Measurements from ENCODE around the gene TPCN2.
A peak's percentile ranks its signal among the peaks of the same experiment; 100 is the strongest.

Gene TPCN2

DNA sequence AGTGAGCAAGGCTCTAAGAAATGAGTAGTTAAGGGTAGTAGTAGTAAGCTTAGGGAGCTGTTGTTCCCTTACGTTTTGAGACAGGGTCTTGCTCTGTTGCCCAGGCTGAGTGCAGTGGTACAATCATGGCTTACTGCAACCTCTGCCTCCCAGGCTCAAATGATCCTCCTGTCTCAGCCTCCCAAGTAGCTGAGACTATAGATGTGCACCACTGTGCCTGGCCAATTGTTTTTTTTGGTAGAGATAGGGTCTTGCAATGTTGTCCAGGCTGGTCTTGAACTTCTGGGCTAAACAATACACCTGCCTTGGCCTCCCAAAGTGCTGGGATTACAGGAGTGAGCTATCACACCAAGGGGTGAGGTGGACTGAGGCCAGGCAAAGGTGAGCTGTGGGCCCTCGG, 117.0 kb downstream of the TPCN2 start:
- peak overlapping the region; percentile 55; the same call in 1 of the 2 replicates for H3K4me2 ChIP-seq
- no peaks in the 10 kb centered on the region for H3K79me2 ChIP-seq (ENCODE audit: insufficient read depth, low read depth)
- no peak overlapping the region for H3K4me3 ChIP-seq (IDR thresholded peaks at IDR 0.05; ENCODE audit: insufficient read depth, low read depth, low read length)
- H3K36me3 ChIP-seq (ENCODE audit: insufficient read depth) = no peaks in the 10 kb centered on the region
- H2AFZ ChIP-seq (ENCODE audit: low read depth) = no peak overlapping the region; the same call in 1 of the 2 replicates
- TF ChIP-seq, protein P1, sequence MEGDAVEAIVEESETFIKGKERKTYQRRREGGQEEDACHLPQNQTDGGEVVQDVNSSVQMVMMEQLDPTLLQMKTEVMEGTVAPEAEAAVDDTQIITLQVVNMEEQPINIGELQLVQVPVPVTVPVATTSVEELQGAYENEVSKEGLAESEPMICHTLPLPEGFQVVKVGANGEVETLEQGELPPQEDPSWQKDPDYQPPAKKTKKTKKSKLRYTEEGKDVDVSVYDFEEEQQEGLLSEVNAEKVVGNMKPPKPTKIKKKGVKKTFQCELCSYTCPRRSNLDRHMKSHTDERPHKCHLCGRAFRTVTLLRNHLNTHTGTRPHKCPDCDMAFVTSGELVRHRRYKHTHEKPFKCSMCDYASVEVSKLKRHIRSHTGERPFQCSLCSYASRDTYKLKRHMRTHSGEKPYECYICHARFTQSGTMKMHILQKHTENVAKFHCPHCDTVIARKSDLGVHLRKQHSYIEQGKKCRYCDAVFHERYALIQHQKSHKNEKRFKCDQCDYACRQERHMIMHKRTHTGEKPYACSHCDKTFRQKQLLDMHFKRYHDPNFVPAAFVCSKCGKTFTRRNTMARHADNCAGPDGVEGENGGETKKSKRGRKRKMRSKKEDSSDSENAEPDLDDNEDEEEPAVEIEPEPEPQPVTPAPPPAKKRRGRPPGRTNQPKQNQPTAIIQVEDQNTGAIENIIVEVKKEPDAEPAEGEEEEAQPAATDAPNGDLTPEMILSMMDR (conservative IDR thresholded peaks at IDR 0.05; ENCODE audit: low read depth, low read length) = no peak
- H3K9ac ChIP-seq = peak overlapping the region; percentile 38; the same call in 1 of the 2 replicates
- H3K4me1 ChIP-seq (ENCODE audit: low read depth, poor library complexity, severe bottlenecking) = peaks cover 20% of the 10 kb centered on the region
- no peaks in the 10 kb centered on the region; the same call in 1 of the 2 replicates for H3K27me3 ChIP-seq (ENCODE audit: insufficient read depth, low read depth)
- H4K20me1 ChIP-seq (ENCODE audit: insufficient read depth) = no peaks in the 10 kb centered on the region
- no peak overlapping the region for H3K27ac ChIP-seq

DNA sequence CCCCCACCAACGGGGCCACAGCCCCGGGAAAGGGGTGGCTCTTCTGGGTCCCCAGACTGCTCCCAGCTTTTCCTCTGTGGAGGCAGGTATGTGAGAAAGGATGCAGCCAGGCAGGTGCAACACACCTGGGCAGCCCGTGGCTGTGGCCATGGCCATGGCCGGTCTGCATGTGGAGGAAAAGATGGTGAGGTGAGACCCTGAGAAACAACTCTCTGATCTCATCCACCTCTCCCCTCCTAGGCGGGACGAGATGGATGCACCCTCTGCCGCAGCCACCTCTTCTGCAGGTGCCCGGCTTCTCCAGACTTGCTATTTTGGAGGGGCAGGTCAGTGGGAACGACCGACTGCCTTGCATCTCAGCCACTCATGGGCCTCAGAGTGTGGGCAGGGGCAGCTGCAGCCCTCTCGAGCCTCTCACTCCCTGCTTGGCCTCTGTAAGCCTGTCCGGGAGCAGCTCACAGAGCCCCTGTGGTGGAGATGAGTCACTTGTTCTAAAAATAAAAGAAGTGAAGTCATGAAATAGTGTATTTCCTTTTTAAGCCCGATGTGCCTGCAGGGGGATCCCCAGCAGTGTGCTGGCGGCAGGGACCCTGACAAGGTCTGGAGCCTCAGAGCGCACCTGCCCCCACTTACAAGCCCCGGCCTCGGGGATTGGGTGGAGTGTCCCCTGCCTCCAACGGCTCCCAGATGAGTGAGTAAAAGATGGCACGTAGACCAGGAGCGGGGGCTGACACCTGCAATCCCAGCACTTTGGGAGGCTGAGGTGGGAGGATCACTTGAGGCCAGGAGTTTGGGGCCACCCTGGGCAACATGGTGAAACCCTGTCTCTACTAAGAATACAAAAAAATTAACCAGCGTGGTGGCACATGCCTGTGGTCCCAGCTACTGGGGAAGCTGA, 117.7 kb downstream of the TPCN2 start:
- peak overlapping the region; percentile 38; the same call in 1 of the 2 replicates for H3K9ac ChIP-seq
- H3K27me3 ChIP-seq (ENCODE audit: insufficient read depth, low read depth) = no peaks in the 10 kb centered on the region; the same call in 1 of the 2 replicates
- peak overlapping the region; percentile 56 for H3K27ac ChIP-seq
- H3K79me2 ChIP-seq (ENCODE audit: insufficient read depth, low read depth) = no peaks in the 10 kb centered on the region
- H3K36me3 ChIP-seq (ENCODE audit: insufficient read depth) = no peaks in the 10 kb centered on the region
- no peak overlapping the region for H3K4me3 ChIP-seq (IDR thresholded peaks at IDR 0.05; ENCODE audit: insufficient read depth, low read depth, low read length)
- H3K4me1 ChIP-seq (ENCODE audit: low read depth, poor library complexity, severe bottlenecking) = peaks cover 20% of the 10 kb centered on the region
- no peaks in the 10 kb centered on the region for H4K20me1 ChIP-seq (ENCODE audit: insufficient read depth)
- H3K4me2 ChIP-seq = peak overlapping the region; percentile 55
- H2AFZ ChIP-seq (ENCODE audit: low read depth) = peak overlapping the region; percentile 88
- TF ChIP-seq, protein P1 (conservative IDR thresholded peaks at IDR 0.05; ENCODE audit: low read depth, low read length) = 0 out of 2 replicates have a peak, but pooled peaks have one; percentile 15

DNA sequence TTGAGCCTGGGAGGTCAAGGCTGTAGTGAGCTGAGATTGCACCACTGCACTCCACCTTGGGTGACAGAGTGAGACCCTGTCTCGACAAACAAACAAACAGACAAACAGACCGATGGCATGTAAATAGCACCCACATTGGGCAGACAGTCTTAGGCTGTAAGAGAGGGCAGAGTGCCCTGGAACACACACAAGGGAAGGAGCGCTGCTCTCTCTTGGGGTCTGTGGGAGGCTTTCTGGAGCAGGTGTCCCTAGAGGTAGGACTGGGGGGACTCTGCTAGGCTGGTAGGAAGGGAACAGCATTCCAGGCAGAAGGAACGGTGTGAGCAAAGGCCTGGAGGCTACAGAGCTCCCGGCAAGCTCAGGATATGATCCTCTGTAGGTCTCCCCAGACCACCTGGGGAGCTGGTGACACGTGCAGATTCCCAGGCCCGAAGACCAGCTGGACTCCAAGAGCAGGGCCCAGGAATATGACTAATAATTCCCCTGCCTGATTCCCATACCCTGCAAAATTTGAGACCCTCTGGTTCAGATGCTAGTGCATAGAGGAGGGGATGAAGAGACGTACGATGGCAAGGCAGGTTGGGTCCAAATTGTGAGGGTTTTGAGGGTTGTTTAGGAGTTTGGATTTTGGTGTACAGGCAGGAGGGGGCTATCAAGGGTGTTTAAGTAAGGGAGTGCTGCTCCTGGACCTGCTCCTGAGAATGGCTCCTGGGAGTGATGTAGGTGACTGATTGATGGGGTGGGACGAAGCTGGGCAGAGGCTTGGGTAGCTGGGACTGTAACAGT, 118.6 kb downstream of the TPCN2 start:
- no peaks in the 10 kb centered on the region; the same call in 1 of the 2 replicates for H3K27me3 ChIP-seq (ENCODE audit: insufficient read depth, low read depth)
- peaks cover 20% of the 10 kb centered on the region for H3K4me1 ChIP-seq (ENCODE audit: low read depth, poor library complexity, severe bottlenecking)
- H3K27ac ChIP-seq = peak overlapping the region; percentile 56
- H3K79me2 ChIP-seq (ENCODE audit: insufficient read depth, low read depth) = no peaks in the 10 kb centered on the region
- peak overlapping the region; percentile 55 for H3K4me2 ChIP-seq
- H3K4me3 ChIP-seq (IDR thresholded peaks at IDR 0.05; ENCODE audit: insufficient read depth, low read depth, low read length) = no peak overlapping the region
- no peaks in the 10 kb centered on the region for H3K36me3 ChIP-seq (ENCODE audit: insufficient read depth)
- TF ChIP-seq, protein P1 (conservative IDR thresholded peaks at IDR 0.05; ENCODE audit: low read depth, low read length) = no peak
- no peaks in the 10 kb centered on the region for H4K20me1 ChIP-seq (ENCODE audit: insufficient read depth)
- peak overlapping the region; percentile 88 for H2AFZ ChIP-seq (ENCODE audit: low read depth)
- peak overlapping the region; percentile 38; the same call in 1 of the 2 replicates for H3K9ac ChIP-seq

DNA sequence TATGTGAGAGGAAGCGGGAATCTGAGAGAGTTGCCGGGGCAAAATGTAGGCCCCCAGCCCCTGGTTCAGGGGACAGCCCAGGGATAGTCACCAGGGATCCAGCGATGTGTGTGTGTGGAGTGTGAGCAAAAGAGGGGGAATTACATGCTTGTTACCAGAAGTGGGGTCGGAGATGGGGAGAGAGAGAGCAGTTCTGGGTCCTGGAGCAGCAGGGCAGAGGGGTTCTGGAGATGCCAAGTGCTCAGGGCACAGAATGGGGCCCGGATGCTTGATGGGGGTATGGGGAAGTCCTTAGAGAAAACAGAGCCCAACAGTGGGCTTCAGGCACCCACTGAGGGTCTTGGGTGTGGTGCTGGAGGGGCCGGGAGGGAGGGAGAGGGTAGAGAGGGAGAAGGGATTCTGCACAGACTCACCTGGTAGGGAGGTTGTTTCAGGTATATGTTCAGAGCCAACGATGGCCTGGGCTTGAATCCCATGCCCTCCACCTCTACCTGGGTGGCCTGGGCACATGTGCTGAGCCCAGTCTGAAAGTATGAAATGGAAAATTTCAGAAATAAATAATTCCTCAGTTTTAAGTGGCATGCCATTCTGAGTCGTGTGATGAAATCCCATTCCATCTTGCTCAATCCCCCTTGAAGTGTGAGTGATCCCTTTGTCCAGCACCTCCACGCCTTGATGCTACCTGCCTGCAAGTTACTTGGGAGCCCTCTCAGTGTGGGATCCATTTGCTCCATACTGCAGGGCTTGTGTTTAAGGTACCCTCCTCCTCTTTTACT, 119.4 kb downstream of the TPCN2 start:
- H3K36me3 ChIP-seq (ENCODE audit: insufficient read depth) = no peaks in the 10 kb centered on the region
- no peaks in the 10 kb centered on the region for H3K79me2 ChIP-seq (ENCODE audit: insufficient read depth, low read depth)
- H3K4me2 ChIP-seq = no peak overlapping the region
- H3K4me1 ChIP-seq (ENCODE audit: low read depth, poor library complexity, severe bottlenecking) = peaks cover 20% of the 10 kb centered on the region
- no peaks in the 10 kb centered on the region for H4K20me1 ChIP-seq (ENCODE audit: insufficient read depth)
- H3K27me3 ChIP-seq (ENCODE audit: insufficient read depth, low read depth) = no peaks in the 10 kb centered on the region; the same call in none of the 2 replicates
- no peak overlapping the region for H3K9ac ChIP-seq
- H3K4me3 ChIP-seq (IDR thresholded peaks at IDR 0.05; ENCODE audit: insufficient read depth, low read depth, low read length) = no peak overlapping the region
- no peak overlapping the region for H2AFZ ChIP-seq (ENCODE audit: low read depth)
- TF ChIP-seq, protein P1 (conservative IDR thresholded peaks at IDR 0.05; ENCODE audit: low read depth, low read length) = no peak
- no peak overlapping the region for H3K27ac ChIP-seq

Data from KMS-11 (cell line).